Right cardiac atrium (tissue), 5 donors: ENCODE measurements around the gene ZFYVE9. TPM values are rescaled to one million over a fixed set of nuclear protein-coding genes. Genes with fewer than 3 reads are reported as not detected.

Experiments used
- ATAC-seq, 2 donors: fragments of 200-7000 bp; cut with Tn5 transposase; one replicate each; pipeline versions ENCODE4 v1.8.0 to v1.9.1; 2020; ENCODE audit warnings: moderate library complexity in 2 of 2, mild to moderate bottlenecking in 1 of 2
- DNase-seq, 3 donors: peaks; one replicate each; pipeline ENCODE4 v3.0.0-alpha.2; 2020
- H3K27ac ChIP-seq: one replicate; pipeline ENCODE4 v1.5.1; 2013; ENCODE audit warnings: mild to moderate bottlenecking, low read length, control low read depth, moderate library complexity
- H3K27me3 ChIP-seq: one replicate; pipeline ENCODE4 v1.6.1; 2013; ENCODE audit not compliant: control insufficient read depth, insufficient read depth
- H3K4me1 ChIP-seq: one replicate; pipeline ENCODE4 v1.6.1; 2013; ENCODE audit warnings: low read length; ENCODE audit not compliant: control insufficient read depth, insufficient read depth
- H3K4me3 ChIP-seq: one replicate; pipeline ENCODE4 v1.5.1; 2013; ENCODE audit warnings: low read length, control low read depth
- H3K9me3 ChIP-seq: one replicate; pipeline ENCODE4 v1.6.1; 2013; ENCODE audit warnings: low read length; ENCODE audit not compliant: control insufficient read depth
- WGBS: extraction: QIAGEN DNeasy Blood & Tissue Kit; methylation state at CpG from one replicate; pipeline ENCODE4 v1.1.7; 2013; 5-methylcytosine and 5-hydroxymethylcytosine counted together
- intact Hi-C, 4 donors: fragments of 100-400 bp; cut with DNase I; formaldehyde crosslinking; loops; one replicate each; pipeline versions ENCODE4 v1.11.0 to v1.14.0; 2022 to 2023
- polyA plus RNA-seq: library from polyadenylated mRNA; stranded (reverse); fragments of 200-250 nt; gene quantifications from one replicate; pipeline ENCODE4 v1.2.3, GENCODE V29; 2013
- total RNA-seq, 4 donors: library from RNA; stranded (reverse); fragmentation: NEBNext Ultra II Directional; extraction: Animal tissue kit (Norgen Biotek cat#: 25700); gene quantifications; one replicate each; pipeline ENCODE4 v1.2.1, GENCODE V29; 2021
- donor health status: healthy with polysubstance abuse.
- donor health status: DM: no; HTN: yes; CAD: no.
- donor health status: DM: no; HTN: no; CAD: no.
- donor health status: DM: no; HTN: yes; CAD: no; lungs with severe emphysema.
- donor health status: DM: yes; HTN: yes; CAD: no.

ZFYVE9 gene
- total and polyA plus RNA-seq, 5 donors, result 6.2 to 21.3 (median 20.0) TPM

DNA sequence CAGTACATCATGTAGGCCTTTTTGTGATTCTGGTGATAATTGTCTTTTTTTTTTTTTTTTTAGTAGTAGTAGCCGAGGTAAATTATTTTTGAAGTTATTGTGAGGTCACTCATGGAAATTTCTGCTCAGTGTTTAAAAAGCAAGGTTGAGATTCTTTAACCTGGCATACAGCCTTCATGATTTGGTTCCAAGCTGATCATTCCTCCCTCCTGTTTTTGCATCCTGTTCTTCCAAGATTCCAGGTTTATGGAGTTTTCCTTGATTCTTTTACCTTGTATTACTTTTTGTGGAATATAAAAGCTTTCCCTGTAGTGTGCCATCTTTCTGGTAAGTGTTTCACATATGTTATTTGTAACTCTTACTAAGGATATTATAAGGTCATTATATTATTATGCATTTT lies 9.1 kb downstream of the ZFYVE9 start:
- DNase-seq (no peak), ATAC-seq (no peak)
- peaks cover 9% of the 10 kb centered on the region for H3K4me1 ChIP-seq
- no peaks in the 10 kb centered on the region for H3K27me3 ChIP-seq
- H3K4me3 ChIP-seq, result no peak overlapping the region
- WGBS, result 46% methylated on average over 1 of the region's 1 CpG
- intact Hi-C loops, result no loop called here
- no peaks in the 10 kb centered on the region for H3K9me3 ChIP-seq
- H3K27ac ChIP-seq, result no peak overlapping the region

GRCh38 chr1:52152572-52152971 lies 10.7 kb downstream of the ZFYVE9 start:
- intact Hi-C loops, result no loop called here
- WGBS, result 90% methylated on average over 2 of the region's 2 CpGs
- H3K4me1 ChIP-seq, result peaks cover 11% of the 10 kb centered on the region
- H3K27me3 ChIP-seq, result no peaks in the 10 kb centered on the region
- ATAC-seq (no peak), DNase-seq (no peak)
- H3K27ac ChIP-seq, result no peak overlapping the region
- H3K4me3 ChIP-seq, result no peak overlapping the region
- no peaks in the 10 kb centered on the region for H3K9me3 ChIP-seq

DNA sequence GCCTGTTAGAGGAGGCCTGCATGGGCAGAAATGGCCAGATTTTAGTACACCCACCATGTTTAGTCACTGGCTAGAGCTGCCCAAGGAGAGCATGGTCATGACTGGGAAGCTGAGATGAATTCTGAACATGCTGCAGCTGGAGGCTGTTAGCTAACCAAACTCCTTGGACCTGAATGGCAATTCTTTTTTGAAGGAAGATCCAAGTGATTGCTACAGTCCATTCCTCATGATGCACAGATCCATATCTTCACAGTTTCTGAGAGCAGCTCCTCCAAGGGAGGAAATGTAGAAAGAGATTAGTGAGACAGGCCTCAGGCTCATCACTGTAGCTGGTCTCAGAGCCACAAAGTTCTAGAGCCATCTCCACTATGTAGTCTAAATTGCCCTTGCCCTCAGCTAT lies 11.1 kb downstream of the ZFYVE9 start:
- Histone ChIP-seq H3K27ac (no peak overlapping the region), H3K4me3 (no peak overlapping the region), H3K27me3 (no peaks in the 10 kb centered on the region), H3K4me1 (peaks cover 13% of the 10 kb centered on the region), H3K9me3 (no peaks in the 10 kb centered on the region)
- no peak for ATAC-seq
- DNase-seq, result no peak
- intact Hi-C loops, result no loop called here

- Histone ChIP-seq H3K27ac (no peak overlapping the region), H3K27me3 (no peaks in the 10 kb centered on the region), H3K9me3 (no peaks in the 10 kb centered on the region), H3K4me3 (no peak overlapping the region), H3K4me1 (peaks cover 14% of the 10 kb centered on the region)
- intact Hi-C loops, result no loop called here
- peak; percentile 26 to 56 for ATAC-seq
- DNase-seq, result no peak
Measured at GRCh38 chr1:52153898-52154297, 12.0 kb downstream of the ZFYVE9 start.

- DNase-seq, result no peak
- 60% methylated on average over 3 of the region's 3 CpGs for WGBS
- no peaks in the 10 kb centered on the region for H3K27me3 ChIP-seq
Measured at GRCh38 chr1:52156460-52156859, 14.6 kb downstream of the ZFYVE9 start.

GRCh38 chr1:52157582-52157981 lies 15.7 kb downstream of the ZFYVE9 start:
- Histone ChIP-seq H3K27me3 (no peaks in the 10 kb centered on the region), H3K4me3 (no peak overlapping the region), H3K9me3 (no peaks in the 10 kb centered on the region), H3K4me1 (peaks cover 15% of the 10 kb centered on the region), H3K27ac (no peak overlapping the region)
- ATAC-seq (no peak), DNase-seq (no peak)
- 100% methylated on average over 2 of the region's 2 CpGs for WGBS
- intact Hi-C loops, result no loop called here

More at GRCh38 chr1:52156460-52156859, 14.6 kb downstream of the ZFYVE9 start:
- ATAC-seq, result no peak
- no peak overlapping the region for H3K4me3 ChIP-seq
- H3K27ac ChIP-seq, result no peak overlapping the region
- peaks cover 15% of the 10 kb centered on the region for H3K4me1 ChIP-seq
- H3K9me3 ChIP-seq, result no peaks in the 10 kb centered on the region
- intact Hi-C loops, result no loop called here

DNA sequence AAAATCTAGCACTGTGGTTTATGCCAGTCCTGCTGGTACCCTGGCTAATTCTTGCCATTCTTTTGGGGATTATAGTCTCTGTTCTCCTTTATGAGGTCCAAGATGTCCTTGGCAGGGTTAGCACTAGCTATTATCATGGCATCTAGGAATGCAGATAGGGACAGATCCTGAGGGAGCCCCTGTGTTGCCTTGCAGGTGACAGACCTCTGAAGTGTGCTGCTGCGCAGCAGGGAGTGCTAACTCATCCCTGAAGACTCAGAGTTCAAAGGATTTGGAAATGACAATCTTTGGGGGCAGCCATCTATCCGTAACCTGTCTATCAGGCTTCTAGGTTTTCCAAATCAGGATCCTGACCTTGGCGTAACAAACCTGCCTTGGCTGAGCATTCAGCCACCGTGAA lies 16.3 kb downstream of the ZFYVE9 start:
- Histone ChIP-seq H3K9me3 (no peaks in the 10 kb centered on the region), H3K27ac (no peak overlapping the region), H3K27me3 (no peaks in the 10 kb centered on the region), H3K4me3 (no peak overlapping the region), H3K4me1 (peaks cover 14% of the 10 kb centered on the region)
- ATAC-seq (no peak), DNase-seq (no peak)
- WGBS, result 91% methylated on average over 4 of the region's 4 CpGs
- intact Hi-C loops, result no loop called here

- Histone ChIP-seq H3K27ac (peak overlapping the region; percentile 7), H3K4me1 (peaks cover 9% of the 10 kb centered on the region), H3K4me3 (no peak overlapping the region), H3K27me3 (no peaks in the 10 kb centered on the region), H3K9me3 (no peaks in the 10 kb centered on the region)
- 88% methylated on average over 10 of the region's 10 CpGs for WGBS
- intact Hi-C loops, result no loop called here
- ATAC-seq (peak; percentile 51 to 63), DNase-seq (no peak)
Measured at GRCh38 chr1:52159033-52159789, 17.3 kb downstream of the ZFYVE9 start.

DNA sequence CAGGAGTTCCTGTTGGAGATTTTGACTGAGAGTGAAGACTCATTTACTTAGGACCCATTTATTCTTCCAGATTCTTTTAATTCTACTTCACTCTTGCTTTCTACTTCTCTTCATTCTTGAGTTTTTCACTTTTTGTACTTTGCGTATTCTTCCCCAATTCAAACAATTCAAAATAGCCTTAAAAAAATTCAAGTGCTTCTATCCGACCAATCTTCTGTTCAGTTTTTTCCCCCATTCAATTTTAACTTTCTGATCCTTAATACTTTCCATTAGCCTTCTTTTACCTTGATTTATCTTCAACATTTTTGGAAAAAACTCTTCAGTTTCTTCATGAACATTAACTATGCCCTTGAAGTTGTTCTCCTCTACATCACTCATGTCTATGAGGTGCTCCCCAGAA lies 21.1 kb downstream of the ZFYVE9 start:
- H3K4me3 ChIP-seq, result no peak overlapping the region
- DNase-seq, result no peak
- ATAC-seq, result no peak
- no peaks in the 10 kb centered on the region for H3K9me3 ChIP-seq
- WGBS, result 95% methylated on average over 2 of the region's 2 CpGs
- peaks cover 4% of the 10 kb centered on the region for H3K4me1 ChIP-seq
- no peaks in the 10 kb centered on the region for H3K27me3 ChIP-seq
- no peak overlapping the region for H3K27ac ChIP-seq
- intact Hi-C loops, result no loop called here

- ATAC-seq, result no peak
- Histone ChIP-seq H3K9me3 (no peaks in the 10 kb centered on the region), H3K4me3 (no peak overlapping the region), H3K27me3 (no peaks in the 10 kb centered on the region), H3K27ac (no peak overlapping the region), H3K4me1 (peaks cover 1% of the 10 kb centered on the region)
- no peak for DNase-seq
- intact Hi-C loops, result no loop called here
- WGBS, result over 99% methylated on average over 4 of the region's 4 CpGs
Measured at GRCh38 chr1:52164604-52165003, 22.7 kb downstream of the ZFYVE9 start.

GRCh38 chr1:52166996-52167753 lies 25.3 kb downstream of the ZFYVE9 start:
- 76% methylated on average over 6 of the region's 6 CpGs for WGBS
- Histone ChIP-seq H3K27ac (no peak overlapping the region), H3K4me1 (no peaks in the 10 kb centered on the region), H3K4me3 (no peak overlapping the region), H3K9me3 (no peaks in the 10 kb centered on the region), H3K27me3 (no peaks in the 10 kb centered on the region)
- no peak for ATAC-seq
- intact Hi-C loops, result no loop called here
- DNase-seq, result no peak
